22Rv1 (cell line): Measurements from ENCODE around the gene DLG1.

ENCODE experiments used
- ZFX ChIP-seq: fragments of 450-650 bp; IDR thresholded peaks from 2 replicates; pipeline ENCODE4 v1.6.1; 2017; ENCODE audit warnings: antibody characterized with exemption, borderline replicate concordance
- TF ChIP-seq, protein P1 (sequence below): fragments of 450-650 bp; IDR thresholded peaks from 2 replicates; pipeline ENCODE4 v1.5.1; 2017; ENCODE audit warnings: mild to moderate bottlenecking

DNA sequence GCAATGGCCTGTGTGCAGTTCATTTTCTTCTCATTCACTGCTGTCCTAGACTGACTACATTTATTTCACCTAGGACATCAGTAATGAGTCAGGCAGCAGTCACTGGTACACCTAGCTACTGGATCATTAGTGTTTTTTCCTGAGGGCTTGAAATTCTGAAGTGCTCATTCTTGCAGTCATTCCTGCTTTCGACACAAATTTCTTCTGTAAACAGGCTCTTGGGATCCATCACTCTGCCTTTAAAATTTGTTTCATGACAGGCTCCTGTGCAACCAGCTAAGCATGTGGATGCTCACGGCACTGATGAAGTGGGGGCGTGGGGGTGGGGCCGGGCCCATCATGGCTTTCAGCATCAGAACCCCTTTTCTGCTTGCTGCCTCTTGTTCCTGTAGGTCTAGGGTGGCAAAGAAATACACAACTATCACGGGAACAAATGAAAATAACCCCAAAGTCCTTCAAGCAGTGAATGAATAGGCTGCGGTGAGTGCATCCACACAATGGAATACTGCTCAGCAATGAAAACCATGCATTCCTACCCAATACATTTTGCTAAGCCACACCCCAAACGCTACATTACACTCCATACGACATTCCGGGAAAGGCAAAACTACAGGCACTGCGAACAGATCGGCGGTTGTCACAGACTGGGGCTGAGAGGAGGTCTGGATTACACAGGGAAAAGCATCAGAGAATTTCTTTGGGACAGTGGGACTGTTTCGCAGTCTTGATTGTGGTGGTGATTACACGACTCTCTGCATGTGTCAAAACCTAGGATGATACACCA lies 259.5 kb downstream of the DLG1 start:
- TF ChIP-seq, protein P1, sequence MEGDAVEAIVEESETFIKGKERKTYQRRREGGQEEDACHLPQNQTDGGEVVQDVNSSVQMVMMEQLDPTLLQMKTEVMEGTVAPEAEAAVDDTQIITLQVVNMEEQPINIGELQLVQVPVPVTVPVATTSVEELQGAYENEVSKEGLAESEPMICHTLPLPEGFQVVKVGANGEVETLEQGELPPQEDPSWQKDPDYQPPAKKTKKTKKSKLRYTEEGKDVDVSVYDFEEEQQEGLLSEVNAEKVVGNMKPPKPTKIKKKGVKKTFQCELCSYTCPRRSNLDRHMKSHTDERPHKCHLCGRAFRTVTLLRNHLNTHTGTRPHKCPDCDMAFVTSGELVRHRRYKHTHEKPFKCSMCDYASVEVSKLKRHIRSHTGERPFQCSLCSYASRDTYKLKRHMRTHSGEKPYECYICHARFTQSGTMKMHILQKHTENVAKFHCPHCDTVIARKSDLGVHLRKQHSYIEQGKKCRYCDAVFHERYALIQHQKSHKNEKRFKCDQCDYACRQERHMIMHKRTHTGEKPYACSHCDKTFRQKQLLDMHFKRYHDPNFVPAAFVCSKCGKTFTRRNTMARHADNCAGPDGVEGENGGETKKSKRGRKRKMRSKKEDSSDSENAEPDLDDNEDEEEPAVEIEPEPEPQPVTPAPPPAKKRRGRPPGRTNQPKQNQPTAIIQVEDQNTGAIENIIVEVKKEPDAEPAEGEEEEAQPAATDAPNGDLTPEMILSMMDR = no peak
- no peak for TF ChIP-seq ZFX
